GM19372 (cell line): Measurements from ENCODE around the gene LTBP3.

Experiments
- ATAC-seq: cut with Tn5 transposase; IDR thresholded peaks from one replicate; pipeline ENCODE4 v1.9.1; 2021; ENCODE audit warnings: mild to moderate bottlenecking, low read depth, moderate library complexity; ENCODE audit not compliant: unreplicated experiment

LTBP3 gene

GRCh38 chr11:65555693-65556231 lies 2.4 kb downstream of the LTBP3 start:
- no peak for ATAC-seq

- ATAC-seq: no peak
Observed at GRCh38 chr11:65554842-65555430, 3.2 kb downstream of the LTBP3 start.

- ATAC-seq: no peak
Observed at GRCh38 chr11:65554057-65554818, 3.9 kb downstream of the LTBP3 start.

GRCh38 chr11:65553301-65554001 lies 4.7 kb downstream of the LTBP3 start:
- ATAC-seq: no peak

- ATAC-seq: no peak
Observed at GRCh38 chr11:65552388-65552951, 5.7 kb downstream of the LTBP3 start.

- peak; percentile 69 for ATAC-seq
Observed at GRCh38 chr11:65551572-65552387, 6.4 kb downstream of the LTBP3 start.

- ATAC-seq: no peak
Observed at GRCh38 chr11:65549096-65549495, 9.1 kb downstream of the LTBP3 start.

GRCh38 chr11:65548395-65548794 lies 9.8 kb downstream of the LTBP3 start:
- no peak for ATAC-seq

- ATAC-seq: no peak
Observed at GRCh38 chr11:65547446-65548125, 10.6 kb downstream of the LTBP3 start.

GRCh38 chr11:65546217-65546958 lies 11.8 kb downstream of the LTBP3 start:
- ATAC-seq: peak; percentile 81

- ATAC-seq: no peak
Observed at GRCh38 chr11:65545853-65546216, 12.3 kb downstream of the LTBP3 start.

- no peak for ATAC-seq
Observed at GRCh38 chr11:65542738-65543390, 15.3 kb downstream of the LTBP3 start.

GRCh38 chr11:65541093-65541982 lies 16.8 kb downstream of the LTBP3 start:
- no peak for ATAC-seq

GRCh38 chr11:65540290-65541092 lies 17.7 kb downstream of the LTBP3 start:
- ATAC-seq: peak; percentile 65

GRCh38 chr11:65539744-65540289 lies 18.3 kb downstream of the LTBP3 start:
- peak; percentile 53 for ATAC-seq
